GM21515 (cell line): Measurements from ENCODE around the gene INAFM2.

ENCODE experiments used
- ATAC-seq: cut with Tn5 transposase; IDR thresholded peaks from one replicate; pipeline ENCODE4 v1.9.1; 2021; ENCODE audit not compliant: unreplicated experiment

Gene INAFM2

GRCh38 chr15:40323239-40323952, at the start of gene INAFM2:
Gene INAFM2, plus strand, starts transcription at chr15:40323692. Its CDS starts 364 bp downstream, at chr15:40324056.
- peak; percentile 86 for ATAC-seq

GRCh38 chr15:40274350-40275274, 48.9 kb upstream of the INAFM2 start:
- no peak for ATAC-seq

GRCh38 chr15:40275523-40275922, 48.0 kb upstream of the INAFM2 start:
- no peak for ATAC-seq

- ATAC-seq: no peak
Measured at GRCh38 chr15:40275954-40276353, 47.5 kb upstream of the INAFM2 start.

GRCh38 chr15:40276927-40277326, 46.6 kb upstream of the INAFM2 start:
- no peak for ATAC-seq

- ATAC-seq: no peak
Measured at GRCh38 chr15:40277471-40277870, 46.0 kb upstream of the INAFM2 start.

- ATAC-seq: no peak
Measured at GRCh38 chr15:40278026-40278425, 45.5 kb upstream of the INAFM2 start.

- no peak for ATAC-seq
Measured at GRCh38 chr15:40279437-40280141, 43.9 kb upstream of the INAFM2 start.

GRCh38 chr15:40280260-40281056, 43.0 kb upstream of the INAFM2 start:
- no peak for ATAC-seq

- ATAC-seq: no peak
Measured at GRCh38 chr15:40281057-40281800, 42.3 kb upstream of the INAFM2 start.

GRCh38 chr15:40281801-40282146, 41.7 kb upstream of the INAFM2 start:
- ATAC-seq: no peak

- no peak for ATAC-seq
Measured at GRCh38 chr15:40282147-40282868, 41.2 kb upstream of the INAFM2 start.

- no peak for ATAC-seq
Measured at GRCh38 chr15:40282869-40283614, 40.5 kb upstream of the INAFM2 start, which contains the start of gene ANKRD63. Gene ANKRD63, minus strand, starts transcription at chr15:40283064. Its CDS starts 478 bp downstream, at chr15:40282586.

- ATAC-seq: no peak
Measured at GRCh38 chr15:40283615-40284300, 39.7 kb upstream of the INAFM2 start.

GRCh38 chr15:40285151-40285550, 38.3 kb upstream of the INAFM2 start:
- ATAC-seq: no peak

- ATAC-seq: no peak
Measured at GRCh38 chr15:40285554-40286011, 37.9 kb upstream of the INAFM2 start.

- no peak for ATAC-seq
Measured at GRCh38 chr15:40286061-40286532, 37.4 kb upstream of the INAFM2 start.

- no peak for ATAC-seq
Measured at GRCh38 chr15:40286794-40287193, 36.7 kb upstream of the INAFM2 start.
